GM12801 (cell line): ENCODE results near the gene KIAA1217.

Experiments
- CTCF ChIP-seq: IDR thresholded peaks from one replicate; pipeline ENCODE4 v1.5.1; 2011; ENCODE audit warnings: control low read depth; ENCODE audit not compliant: insufficient read length; ENCODE audit errors: extremely low read depth

The KIAA1217 gene

GRCh38 chr10:24390146-24390700 lies 181.3 kb downstream of the KIAA1217 start:
- TF ChIP-seq CTCF = no peak

DNA sequence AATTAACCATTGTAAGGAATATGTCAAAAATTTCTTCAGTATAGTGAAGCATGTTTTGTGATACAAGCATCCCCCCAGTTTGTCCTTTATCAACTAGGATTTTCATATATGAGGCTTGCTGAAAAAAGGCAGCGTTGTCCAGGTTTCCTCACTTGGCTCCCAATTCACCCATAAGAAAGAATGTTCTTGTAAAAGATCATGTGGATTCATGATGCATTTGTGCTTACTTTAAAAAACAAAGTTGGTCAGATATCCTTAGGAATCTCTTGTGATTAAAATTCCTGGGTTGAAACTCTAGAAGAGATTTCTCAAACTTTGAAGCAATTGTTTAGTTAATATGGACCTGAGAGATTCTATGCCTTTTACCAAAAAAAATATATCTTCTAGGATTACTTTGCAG lies 181.8 kb downstream of the KIAA1217 start:
- TF ChIP-seq CTCF = no peak

DNA sequence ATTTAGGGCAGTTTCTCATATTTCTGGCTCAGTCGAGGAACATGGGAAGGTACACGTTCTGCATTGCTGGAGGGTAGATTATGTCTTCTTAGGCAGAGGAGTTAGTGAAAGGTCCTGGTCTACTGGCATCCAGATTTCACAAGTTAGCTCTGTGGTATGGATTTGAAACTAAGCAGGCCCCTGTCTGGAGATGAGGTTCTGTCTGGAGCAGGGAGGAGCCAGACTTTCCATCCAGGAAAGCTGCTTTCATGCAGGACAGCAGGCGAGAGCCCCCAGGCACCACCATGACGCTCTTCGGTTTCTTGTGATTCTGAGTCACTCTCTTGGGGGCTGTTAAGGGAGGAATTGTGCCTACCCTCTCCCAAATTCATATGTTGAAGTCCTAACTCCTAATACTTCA lies 184.3 kb downstream of the KIAA1217 start:
- TF ChIP-seq CTCF = no peak

DNA sequence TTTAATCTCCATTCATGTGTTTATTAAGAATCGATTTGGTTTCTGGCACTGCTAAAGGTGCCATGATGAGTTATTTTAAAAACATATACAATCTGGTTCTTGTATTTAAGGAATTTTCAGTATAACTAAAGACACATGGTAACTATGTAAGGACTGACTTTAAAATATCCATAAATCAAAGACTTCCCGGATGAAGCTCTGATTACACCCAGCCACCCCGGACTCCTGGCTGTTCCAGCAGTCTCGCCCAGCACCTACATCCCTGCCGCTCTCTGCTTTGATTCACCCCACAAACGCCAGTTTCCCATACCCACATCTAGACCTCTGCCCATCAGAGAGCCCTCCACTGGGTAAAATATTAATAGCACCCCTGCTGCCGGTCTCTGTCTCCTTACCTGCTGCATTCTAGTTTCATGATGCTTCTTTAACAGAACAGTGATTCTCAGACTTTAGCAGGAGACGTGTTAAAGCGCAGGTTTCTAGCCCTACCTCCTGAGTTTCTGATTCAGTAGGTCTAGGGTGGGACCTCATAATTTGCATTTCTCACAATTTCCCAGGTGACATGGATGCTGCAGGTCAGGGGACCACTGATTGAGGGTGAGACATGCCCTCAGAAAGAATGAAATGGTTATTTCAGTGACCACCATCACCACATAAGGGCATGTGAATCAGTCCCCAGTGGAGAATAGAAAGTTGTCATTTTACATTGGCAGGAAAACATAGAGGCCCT lies 185.7 kb downstream of the KIAA1217 start:
- TF ChIP-seq CTCF = no peak

GRCh38 chr10:24396396-24396795 lies 187.5 kb downstream of the KIAA1217 start:
- TF ChIP-seq CTCF = no peak

GRCh38 chr10:24397662-24398061 lies 188.7 kb downstream of the KIAA1217 start:
- no peak for TF ChIP-seq CTCF

DNA sequence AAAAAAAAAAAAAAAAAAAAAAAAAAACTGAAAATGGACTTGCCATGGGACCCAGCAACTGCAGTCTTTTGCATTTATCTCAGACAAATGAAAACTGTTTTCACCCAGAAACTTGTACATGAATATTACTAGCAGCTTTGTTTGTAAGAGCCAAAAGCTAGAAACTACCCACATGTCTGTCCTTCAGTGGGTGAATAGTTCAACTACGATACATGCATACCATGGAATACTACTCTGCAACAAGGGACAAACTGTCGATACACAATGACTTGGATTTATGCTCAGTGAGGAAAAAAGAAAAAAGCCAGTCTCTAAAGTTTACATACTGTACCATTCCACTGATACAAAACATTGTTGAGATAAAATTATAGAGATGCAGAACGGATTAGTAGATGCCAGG lies 195.6 kb downstream of the KIAA1217 start:
- TF ChIP-seq CTCF = no peak
